ENCODE results near the gene CERK. TPM values are rescaled to one million over a fixed set of nuclear protein-coding genes. Genes with fewer than 3 reads are reported as not detected.

The CERK gene
- total RNA-seq, 4 donors from 2014 or later = 37.4 to 59.9 (median 57.3) TPM

- Histone ChIP-seq H3K4me1 (no peaks in the 10 kb centered on the region), H3K9me3 (no peaks in the 10 kb centered on the region), H3K4me3 (no peak overlapping the region), H3K27ac (no peak overlapping the region), H3K36me3 (no peaks in the 10 kb centered on the region), H3K27me3 (no peaks in the 10 kb centered on the region)
- no peak for TF ChIP-seq CTCF (IDR thresholded peaks at IDR 0.05)
- no peak for TF ChIP-seq POLR2A (IDR thresholded peaks at IDR 0.05)
- intact Hi-C loops (cut with DNase I; ENCODE audit: low total_unique reads) = no loop called here
- DNase-seq = no peak
These were observed 6.5 kb upstream of the CERK start for GRCh38 chr22:46744581-46744980.

- Histone ChIP-seq H3K27me3 (no peaks in the 10 kb centered on the region), H3K9me3 (no peaks in the 10 kb centered on the region), H3K27ac (no peak overlapping the region)
These were observed 4.6 kb upstream of the CERK start for GRCh38 chr22:46742576-46743221.

GRCh38 chr22:46741974-46742519, 4.0 kb upstream of the CERK start:
- intact Hi-C loops (cut with DNase I; ENCODE audit: low total_unique reads) = no loop called here
- Histone ChIP-seq H3K4me3 (no peak overlapping the region), H3K9me3 (no peaks in the 10 kb centered on the region), H3K27me3 (no peaks in the 10 kb centered on the region), H3K36me3 (no peaks in the 10 kb centered on the region), H3K4me1 (peaks cover 0 to 6% of the 10 kb centered on the region in 2 donors), H3K27ac (no peak overlapping the region)
- no peak for DNase-seq
- TF ChIP-seq POLR2A (IDR thresholded peaks at IDR 0.05) (no peak), CTCF (IDR thresholded peaks at IDR 0.05) (no peak)

More at GRCh38 chr22:46742576-46743221, 4.6 kb upstream of the CERK start:
- H3K36me3 ChIP-seq = no peaks in the 10 kb centered on the region
- peaks cover 0 to 6% of the 10 kb centered on the region in 2 donors for H3K4me1 ChIP-seq
- no peak for DNase-seq
- H3K4me3 ChIP-seq = no peak overlapping the region
- intact Hi-C loops (cut with DNase I; ENCODE audit: low total_unique reads) = no loop called here
- TF ChIP-seq POLR2A (IDR thresholded peaks at IDR 0.05) (no peak), CTCF (IDR thresholded peaks at IDR 0.05) (no peak)

GRCh38 chr22:46740910-46741780, 3.1 kb upstream of the CERK start:
- Histone ChIP-seq H3K9me3 (no peaks in the 10 kb centered on the region), H3K27ac (no peak overlapping the region), H3K4me3 (no peak overlapping the region), H3K36me3 (no peaks in the 10 kb centered on the region), H3K27me3 (no peaks in the 10 kb centered on the region), H3K4me1 (peaks cover 0 to 9% of the 10 kb centered on the region in 2 donors)
- TF ChIP-seq POLR2A (IDR thresholded peaks at IDR 0.05) (no peak), CTCF (IDR thresholded peaks at IDR 0.05) (no peak)
- no peak for DNase-seq
- intact Hi-C loops (cut with DNase I; ENCODE audit: low total_unique reads) = no loop called here
